ENCODE data around the gene CCDC88C. TPM values are rescaled to one million over a fixed set of nuclear protein-coding genes. Genes with fewer than 3 reads are reported as not detected.
"Not testable (repeated sequence)": the region's sequence is repeated elsewhere in the genome, so short reads cannot be mapped to it uniquely, and the experiment has no call there.

Gene CCDC88C
- total RNA-seq, 1 experiment from 2014 or later: 2.0 TPM

DNA sequence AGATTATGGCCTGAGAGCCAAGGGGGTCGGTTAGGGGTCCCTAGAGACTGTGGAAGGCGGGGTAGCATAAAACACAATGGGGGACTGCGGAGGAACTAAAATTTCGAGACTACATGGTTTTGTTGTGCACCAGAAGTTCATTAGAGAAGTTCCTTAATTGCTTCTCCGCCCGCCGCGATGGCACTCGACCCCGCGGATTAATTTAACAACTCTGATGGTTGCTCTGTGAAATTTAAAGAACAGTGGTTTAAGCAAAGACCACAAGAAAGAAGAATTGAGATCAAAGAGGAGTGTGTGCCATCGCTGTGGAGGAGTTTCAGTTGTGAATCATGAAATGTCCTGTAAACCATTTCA lies 1.4 kb upstream of the CCDC88C start:
- DNase-seq (ENCODE audit: low read depth): no peak
- in situ Hi-C loops (cut with HindIII; ENCODE audit: low pct_unique_long_range_greater_than_20kb, low sequenced_read_pairs): no loop called here

DNA sequence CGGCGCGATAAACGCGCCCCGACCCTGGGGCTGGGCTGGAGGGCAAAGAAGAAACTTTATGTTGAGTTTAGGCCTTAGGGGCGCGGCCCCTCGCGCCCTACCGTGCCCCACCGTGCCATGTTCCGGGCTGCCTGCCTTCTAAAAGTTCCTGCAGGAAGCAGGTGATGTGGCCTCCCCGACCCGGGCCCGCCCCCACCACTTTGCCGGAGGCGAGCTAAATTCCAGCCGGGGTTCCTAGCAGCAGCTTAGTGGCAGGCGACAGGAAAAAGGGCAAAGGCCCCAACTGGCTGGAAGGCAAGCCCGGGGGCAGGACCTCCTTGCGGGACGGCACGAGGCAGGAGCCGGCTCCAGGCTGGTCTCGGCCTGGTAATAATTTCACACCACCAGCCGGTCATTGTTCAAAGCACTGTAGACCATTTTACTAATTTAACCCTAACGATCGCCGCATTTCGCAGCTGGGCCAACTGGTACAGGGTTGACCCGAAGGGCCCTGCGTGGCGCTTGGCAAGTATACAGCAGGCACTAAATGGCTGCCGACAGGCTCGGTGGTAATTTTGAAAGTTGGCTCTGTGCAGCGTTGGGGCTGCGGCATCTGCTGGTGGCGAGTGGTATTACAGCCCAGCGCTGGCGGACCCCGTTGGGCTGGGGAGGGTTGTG lies 895 bp upstream of the CCDC88C start:
- in situ Hi-C loops (cut with HindIII; ENCODE audit: low pct_unique_long_range_greater_than_20kb, low sequenced_read_pairs): no loop called here

DNA sequence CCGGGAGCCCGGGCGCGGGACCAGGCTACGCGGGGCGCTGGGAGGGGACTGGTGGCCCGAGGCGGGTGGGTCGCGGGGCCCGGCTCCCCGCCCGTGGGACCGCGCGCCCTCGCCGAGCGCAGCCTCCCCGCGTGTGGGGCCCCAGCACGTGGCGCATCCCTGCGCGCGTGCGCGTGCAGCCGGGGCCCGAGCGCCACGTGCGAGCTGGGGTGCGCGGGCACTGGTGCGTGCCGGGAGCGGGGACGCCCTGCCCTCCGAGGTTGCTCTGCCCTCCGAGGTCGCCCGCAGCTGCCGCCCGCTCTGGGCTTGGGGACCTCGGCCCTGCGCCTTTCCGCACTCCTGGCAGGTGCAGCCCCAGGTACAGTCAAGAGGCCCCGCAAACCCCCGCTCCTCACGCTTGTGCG lies 365 bp upstream of the CCDC88C start:
- no peak for DNase-seq (ENCODE audit: low read depth)
- in situ Hi-C loops (cut with HindIII; ENCODE audit: low pct_unique_long_range_greater_than_20kb, low sequenced_read_pairs): no loop called here

More for the DNA sequence above, 895 bp upstream of the CCDC88C start:
- DNase-seq (ENCODE audit: low read depth): peak; percentile 61

DNA sequence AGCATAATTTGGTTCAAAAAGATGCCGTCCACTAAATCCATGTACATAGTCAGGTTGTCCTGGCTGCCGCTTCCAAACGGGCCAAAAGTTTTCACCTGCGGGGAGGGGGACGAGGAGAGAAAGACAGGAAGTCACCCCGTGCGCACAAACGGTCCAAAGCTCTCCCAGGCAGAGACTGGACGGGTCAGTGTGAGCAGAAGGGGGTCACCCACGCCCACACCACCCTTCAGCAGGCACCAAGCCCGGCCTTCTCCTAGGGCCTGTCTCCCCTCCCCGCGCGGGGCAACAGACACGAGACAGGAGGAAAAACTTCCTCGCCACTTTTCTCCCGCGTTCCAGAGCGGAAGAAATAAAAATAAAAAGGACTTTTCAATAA lies 888 bp downstream of the CCDC88C start:
- in situ Hi-C loops (cut with HindIII; ENCODE audit: low pct_unique_long_range_greater_than_20kb, low sequenced_read_pairs): no loop called here
- DNase-seq (ENCODE audit: low read depth): no peak

DNA sequence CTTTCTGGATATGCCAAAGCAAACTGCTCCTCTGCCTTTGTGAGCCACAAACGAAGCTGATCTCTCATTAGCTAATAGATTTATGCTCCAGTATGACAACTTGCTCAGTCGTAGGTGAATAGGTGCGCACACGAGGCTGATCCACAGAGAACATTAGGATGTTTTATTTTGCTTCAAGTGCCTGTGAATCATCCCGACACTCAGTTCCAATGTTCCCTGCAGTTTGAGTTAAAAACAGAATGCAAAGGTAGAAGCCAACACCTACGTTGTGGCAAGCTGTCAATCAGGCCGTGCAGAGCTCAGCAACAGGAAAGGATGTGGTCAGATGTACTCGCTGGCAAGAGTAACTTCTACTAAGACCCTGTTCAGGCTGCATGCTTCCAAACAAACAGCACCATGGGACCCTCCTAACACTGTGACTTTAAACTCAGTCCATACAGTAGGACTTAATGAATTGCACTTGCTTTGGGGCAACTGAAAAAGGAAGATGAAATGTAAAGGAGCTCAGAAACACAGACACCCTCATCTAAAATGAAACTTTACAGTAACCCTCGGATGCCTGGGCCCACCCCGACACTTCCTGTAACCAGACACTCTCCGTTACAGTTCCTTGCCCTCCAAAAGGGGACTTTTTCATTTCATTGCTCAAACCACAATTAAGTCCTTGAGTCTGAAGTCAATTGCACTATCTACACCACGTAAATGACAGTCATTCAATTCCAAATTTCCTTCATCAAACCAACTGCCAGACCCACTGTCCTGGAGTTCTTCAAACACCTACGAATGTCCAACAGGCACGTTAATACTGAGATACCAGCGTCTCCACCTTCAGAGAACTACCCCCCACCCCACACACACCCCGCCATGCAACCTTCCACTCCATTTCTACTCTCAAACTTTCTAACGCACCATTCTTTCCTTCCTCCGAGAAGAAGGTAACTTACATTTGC lies 1.6 kb downstream of the CCDC88C start:
- in situ Hi-C loops (cut with HindIII; ENCODE audit: low pct_unique_long_range_greater_than_20kb, low sequenced_read_pairs): no loop called here
- no peak for DNase-seq (ENCODE audit: low read depth)

DNA sequence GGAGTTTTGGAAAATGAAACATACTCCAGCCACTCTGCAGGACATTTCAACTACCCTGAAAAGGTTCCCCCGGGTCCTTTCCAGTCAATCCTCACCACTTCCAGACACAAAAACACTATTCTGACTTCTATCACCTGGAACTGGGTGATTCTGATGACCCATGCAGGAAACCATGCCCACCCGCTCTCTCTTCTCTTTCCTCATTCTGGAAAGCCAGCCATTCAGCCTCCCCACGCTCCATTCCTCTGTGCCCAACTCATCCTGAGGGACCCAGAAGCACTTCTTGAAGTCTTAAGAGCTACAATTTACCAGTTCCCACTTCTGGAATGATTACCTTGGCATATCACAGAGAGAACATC lies 3.2 kb downstream of the CCDC88C start:
- in situ Hi-C loops (cut with HindIII; ENCODE audit: low pct_unique_long_range_greater_than_20kb, low sequenced_read_pairs): no loop called here
- no peak for DNase-seq (ENCODE audit: low read depth)

DNA sequence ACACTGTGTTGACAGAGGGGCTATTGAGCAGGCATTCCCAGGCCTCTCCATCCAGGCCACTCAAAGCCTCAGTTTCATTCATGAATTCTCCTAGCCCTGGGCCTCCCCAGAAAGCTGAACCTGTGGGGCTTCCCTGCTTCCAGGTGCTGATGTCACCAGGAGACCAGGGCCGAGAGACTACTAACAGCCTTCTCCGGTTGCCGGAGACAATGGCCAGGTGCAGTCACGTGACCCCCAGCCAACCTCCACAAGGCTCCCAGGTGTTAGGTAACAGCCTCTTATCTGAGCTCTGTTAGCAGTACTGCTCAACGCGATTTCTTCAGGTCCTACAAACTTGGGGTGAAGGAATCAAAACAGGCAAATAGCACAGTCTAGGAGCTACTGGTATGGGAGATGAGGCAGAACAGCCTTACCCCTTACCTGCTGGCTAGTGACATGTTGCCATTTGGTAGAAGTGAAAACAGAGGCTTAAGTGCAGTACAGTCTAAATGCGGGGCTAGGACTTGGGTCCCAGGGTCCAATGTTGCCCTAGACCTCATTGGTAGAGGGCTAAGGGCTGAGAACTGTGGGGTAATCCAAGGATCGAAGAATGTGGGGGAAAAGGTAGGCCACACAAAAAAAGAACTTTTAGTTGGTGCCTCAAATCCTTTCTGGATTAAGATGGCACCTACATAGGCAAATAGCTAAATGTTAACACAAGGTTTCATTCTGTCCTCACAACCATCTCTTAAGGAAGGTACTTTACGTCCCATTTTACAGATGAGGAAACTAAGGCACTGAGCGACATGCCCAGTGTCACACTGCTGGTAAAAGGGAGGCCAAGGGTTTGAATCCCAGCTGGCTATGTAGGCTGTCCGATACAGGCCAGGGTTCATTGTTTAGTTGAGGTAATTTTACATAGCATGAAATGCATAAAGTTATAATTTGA lies 3.8 kb downstream of the CCDC88C start:
- no peak for DNase-seq (ENCODE audit: low read depth)
- in situ Hi-C loops (cut with HindIII; ENCODE audit: low pct_unique_long_range_greater_than_20kb, low sequenced_read_pairs): no loop called here

DNA sequence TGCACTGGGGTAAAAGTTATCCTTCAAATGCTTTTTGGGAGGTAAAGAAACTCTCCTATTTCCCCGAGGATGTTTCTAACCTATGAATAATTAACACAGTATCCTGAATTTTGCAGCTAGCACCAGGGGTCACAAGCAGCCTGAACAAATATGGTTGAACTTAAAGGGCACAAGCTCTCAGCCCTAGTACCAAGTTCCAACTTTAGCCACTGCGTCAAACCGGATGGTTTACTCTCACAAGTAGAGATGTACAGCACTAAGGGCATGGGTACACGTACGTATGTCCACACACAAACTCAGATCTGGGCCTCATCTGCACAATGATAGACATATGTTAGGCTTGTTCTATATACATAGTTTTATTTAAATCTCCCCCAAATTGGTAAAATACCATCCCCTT lies 4.7 kb downstream of the CCDC88C start:
- in situ Hi-C loops (cut with HindIII; ENCODE audit: low pct_unique_long_range_greater_than_20kb, low sequenced_read_pairs): no loop called here
- DNase-seq (ENCODE audit: low read depth): no peak

DNA sequence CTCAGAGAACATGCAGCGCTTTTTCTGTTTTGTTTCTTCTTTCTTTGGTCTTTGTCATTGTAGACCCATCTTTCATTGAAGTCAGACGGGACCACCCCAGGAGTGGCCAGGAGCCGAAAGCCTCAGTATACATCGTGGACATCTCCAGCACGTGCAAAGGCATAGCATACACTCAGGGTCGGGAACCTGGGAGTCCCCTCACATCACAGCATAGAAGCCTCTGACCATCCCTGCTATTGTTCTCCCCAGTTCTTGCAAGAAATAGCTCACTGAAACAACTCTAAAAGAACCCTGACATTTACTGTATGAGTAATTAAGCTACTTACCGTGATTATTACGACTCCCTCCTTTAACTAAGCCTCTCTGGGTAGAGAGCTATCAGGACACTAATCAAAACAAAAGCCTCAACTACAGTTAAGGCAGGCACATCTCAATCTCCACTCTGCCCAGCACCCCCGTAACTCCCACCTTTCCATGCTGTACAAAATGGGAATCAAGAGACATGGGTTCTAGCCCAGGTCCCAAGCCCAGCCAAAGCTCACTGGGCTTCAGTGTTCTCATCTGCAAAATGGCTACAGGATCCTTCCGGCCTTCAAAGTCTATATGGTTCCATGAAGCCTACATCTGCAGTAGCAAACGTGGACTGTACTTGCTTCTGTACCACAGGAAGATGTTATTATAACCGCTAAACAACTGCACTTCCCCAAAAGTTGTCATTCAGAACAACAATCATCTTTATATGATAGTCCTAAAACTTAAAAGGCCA lies 6.7 kb downstream of the CCDC88C start:
- in situ Hi-C loops (cut with HindIII; ENCODE audit: low pct_unique_long_range_greater_than_20kb, low sequenced_read_pairs): no loop called here
- DNase-seq (ENCODE audit: low read depth): no peak

DNA sequence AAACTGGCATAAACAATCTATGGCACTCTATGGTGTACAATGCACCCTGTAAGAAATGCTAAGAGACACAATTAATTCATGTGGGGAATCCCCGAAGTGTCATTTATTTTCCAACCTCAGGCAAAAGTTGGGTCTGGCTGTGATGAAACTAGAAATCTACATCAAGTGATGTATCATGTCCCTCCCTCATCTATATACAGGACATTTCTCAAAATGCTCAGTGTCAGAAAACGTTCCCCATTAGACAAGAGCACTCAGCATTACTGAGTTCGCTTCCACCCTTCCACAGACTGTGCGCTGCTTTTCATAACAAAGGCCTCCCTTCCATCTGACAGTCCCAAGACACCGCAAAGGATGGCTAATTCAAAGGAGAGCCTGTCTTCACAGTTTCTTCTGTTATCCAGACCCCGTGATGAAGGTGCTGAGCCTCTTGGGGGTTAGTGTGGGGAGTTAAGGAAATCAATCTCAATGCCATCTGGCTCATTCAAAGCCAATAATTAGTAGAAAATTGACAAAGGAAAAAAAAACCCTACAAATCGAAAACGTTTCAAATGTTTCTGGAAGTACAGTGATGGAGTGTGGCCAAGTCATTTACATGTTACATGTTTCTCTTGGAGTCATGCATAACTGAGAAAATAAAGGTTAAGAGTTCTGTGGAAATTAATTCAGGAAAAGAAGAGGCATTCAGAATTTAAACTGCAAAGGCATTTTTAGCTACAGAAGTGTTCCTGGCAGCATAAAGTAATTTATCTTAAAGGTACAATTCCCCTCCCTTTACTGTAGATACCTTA lies 7.5 kb downstream of the CCDC88C start:
- no peak for DNase-seq (ENCODE audit: low read depth)
- in situ Hi-C loops (cut with HindIII; ENCODE audit: low pct_unique_long_range_greater_than_20kb, low sequenced_read_pairs): no loop called here

DNA sequence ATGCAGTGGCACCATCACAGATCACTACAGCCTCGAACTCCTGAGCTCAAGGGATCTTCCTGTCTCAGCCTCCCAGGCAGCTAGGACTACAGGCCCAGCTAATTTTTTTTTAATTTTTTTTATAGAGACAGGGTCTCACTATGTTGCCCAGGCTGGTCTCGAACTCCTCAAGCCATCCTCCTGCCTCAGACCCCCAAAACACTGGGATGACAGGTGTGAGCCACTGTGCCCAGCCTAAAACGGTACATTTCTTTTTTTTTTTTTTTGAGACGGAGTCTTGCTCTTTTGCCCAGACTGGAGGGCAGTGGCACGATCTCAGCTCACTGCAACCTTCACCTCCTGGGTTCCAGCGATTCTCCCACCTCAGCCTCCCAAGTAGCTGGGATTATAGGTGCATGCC lies 8.4 kb downstream of the CCDC88C start:
- DNase-seq (ENCODE audit: low read depth); in situ Hi-C loops (cut with HindIII; ENCODE audit: low pct_unique_long_range_greater_than_20kb, low sequenced_read_pairs): not testable (repeated sequence)

DNA sequence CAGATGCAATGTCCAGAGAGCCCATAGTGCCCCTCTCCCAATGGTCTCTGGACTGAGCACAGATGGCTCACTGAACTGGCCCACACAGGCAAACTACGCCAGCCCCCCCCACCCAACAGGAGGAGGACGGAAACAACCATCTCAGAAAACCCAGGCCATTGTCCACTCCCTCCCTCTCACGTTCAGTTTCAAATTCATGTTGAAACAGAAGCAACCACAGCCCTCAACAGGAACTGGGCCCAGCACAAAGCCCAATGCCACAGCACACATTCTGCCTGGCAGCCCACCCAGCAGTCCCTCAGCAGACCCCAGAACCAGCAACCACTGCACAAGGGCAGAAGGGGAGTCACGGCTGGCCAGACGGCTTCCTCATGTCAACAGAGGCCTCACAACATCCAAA lies 10.6 kb downstream of the CCDC88C start:
- in situ Hi-C loops (cut with HindIII; ENCODE audit: low pct_unique_long_range_greater_than_20kb, low sequenced_read_pairs): no loop called here
- no peak for DNase-seq (ENCODE audit: low read depth)

DNA sequence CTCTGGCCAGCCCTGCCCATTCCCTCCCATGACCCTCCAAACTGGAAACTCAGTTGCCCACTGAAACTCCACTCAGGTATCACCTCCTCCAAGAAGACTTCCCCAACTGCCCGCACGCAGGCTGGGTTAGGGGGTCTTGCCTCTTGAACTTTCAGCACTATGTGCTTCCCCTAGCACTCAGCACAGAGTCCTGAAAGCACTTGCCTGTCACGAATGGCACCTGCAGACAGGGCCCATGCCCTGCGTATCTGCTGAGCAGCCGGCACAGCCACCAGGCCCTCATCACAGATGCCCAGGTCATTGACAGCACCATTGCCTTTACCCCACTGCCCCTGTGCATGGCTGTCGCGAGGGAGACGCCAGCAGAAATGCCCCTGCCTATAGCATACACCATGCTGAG lies 11.2 kb downstream of the CCDC88C start:
- DNase-seq (ENCODE audit: low read depth): no peak

DNA sequence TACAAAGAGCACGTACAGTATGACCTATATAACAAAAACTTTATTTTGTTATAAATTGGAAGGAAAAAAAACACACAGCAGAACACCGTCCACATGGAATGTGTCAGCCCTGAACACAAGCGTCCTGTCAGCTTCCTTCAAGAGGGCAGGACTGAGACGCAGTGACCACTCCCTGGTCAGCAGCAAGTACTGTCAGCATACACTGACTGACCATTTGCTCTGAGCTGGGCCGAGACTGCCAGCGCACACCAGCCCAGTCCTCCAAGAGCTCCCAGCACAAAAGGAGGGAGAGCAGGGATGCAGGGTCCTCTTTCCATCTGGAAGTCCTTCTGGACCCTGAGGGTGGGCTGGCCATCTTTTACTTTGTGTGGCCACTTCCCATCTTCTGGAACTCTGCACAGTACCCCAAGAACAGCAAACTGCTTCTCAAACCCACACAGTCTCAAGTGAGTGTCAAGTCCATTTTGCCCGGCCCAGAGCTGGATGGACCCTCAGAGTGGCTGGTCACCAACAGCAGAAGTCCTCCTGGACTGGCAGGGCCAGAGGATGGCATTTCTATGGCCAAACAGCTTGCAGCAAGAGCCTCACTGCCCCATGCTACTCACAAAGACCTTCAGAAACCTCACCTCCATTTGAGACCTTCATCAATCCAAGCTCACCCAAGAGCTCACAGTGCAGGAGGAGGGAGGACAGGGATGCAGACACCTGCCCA lies 11.7 kb downstream of the CCDC88C start:
- in situ Hi-C loops (cut with HindIII; ENCODE audit: low pct_unique_long_range_greater_than_20kb, low sequenced_read_pairs): no loop called here
- no peak for DNase-seq (ENCODE audit: low read depth)

More for the DNA sequence above, 11.2 kb downstream of the CCDC88C start:
- in situ Hi-C loops (cut with HindIII; ENCODE audit: low pct_unique_long_range_greater_than_20kb, low sequenced_read_pairs): no loop called here

DNA sequence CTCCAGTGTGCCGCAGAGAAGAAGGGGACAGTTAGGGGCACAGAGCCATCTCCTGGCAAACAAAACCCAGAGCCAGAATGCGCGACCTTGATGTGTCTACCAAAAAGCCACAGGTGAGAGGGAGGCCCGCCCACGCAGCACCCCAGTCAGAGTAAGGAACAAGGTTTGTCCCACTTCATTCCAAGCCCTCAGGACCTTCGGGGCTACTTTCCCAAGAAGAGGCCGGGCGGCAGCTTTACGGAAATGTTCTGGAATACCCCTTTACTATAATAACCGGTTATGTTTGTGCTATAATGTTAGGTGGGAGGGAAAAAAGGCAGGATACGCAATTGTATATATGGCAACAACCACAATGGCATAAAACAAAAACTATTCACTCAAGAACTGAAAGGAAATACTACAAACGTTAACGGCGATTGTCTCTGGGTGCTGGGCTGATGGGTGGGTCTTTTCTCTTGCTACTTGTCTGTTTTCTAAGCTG lies 12.3 kb downstream of the CCDC88C start:
- DNase-seq (ENCODE audit: low read depth): no peak
- in situ Hi-C loops (cut with HindIII; ENCODE audit: low pct_unique_long_range_greater_than_20kb, low sequenced_read_pairs): no loop called here

DNA sequence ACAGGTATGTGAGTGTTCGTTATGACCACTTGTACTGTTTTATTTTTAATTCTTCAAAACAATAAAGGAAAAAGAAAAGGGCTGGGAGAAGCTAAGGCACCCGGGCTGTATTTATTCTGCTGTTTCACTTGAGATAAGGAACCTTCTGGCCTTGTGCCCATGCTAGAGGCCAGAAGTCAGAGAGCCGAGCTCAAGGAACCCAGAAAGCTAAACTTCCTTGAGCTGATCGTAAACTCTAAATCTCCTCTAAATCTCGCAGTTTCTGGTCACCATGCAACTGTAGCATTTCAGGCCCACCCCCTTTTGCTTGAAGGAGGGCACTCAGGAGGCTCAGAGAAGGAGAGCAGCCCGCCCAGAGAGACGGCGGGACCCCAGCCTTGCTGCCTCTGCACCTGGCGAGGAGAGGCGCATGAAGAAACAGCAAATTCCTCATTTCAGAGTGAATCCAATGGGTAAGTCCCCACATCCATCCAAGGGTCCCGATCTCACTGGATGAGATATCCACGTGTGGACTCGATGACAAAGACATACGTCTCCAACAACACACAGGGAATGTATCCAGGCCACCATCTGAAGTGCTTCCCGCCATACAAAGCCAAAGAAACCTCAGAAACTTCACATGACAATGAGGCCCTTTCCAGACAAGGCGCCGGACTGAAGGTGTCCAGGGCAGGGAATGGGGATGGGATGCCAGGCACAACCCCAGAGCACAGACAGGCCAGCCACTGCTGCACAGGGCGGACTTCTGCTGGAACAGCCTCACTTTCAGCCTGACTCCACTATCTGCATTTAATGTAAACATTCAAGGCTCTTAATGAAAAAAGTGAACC lies 14.6 kb downstream of the CCDC88C start:
- in situ Hi-C loops (cut with HindIII; ENCODE audit: low pct_unique_long_range_greater_than_20kb, low sequenced_read_pairs): no loop called here
- no peak for DNase-seq (ENCODE audit: low read depth)
